Right atrium auricular region (tissue), 2 donors: ENCODE results near the gene MT1F. TPM values are rescaled to one million over a fixed set of nuclear protein-coding genes. Genes with fewer than 3 reads are reported as not detected.

Source experiments
- DNase-seq: peaks from one replicate; pipeline ENCODE4 v3.0.0-alpha.2; 2019; ENCODE audit warnings: low spot score
- H3K27ac ChIP-seq, 2 donors: fragments of 200-600 bp; sonication (generic); 1 replicate in 1 of 2; 2 replicates in 1 of 2; pipeline ENCODE4 v1.5.1; 2016 to 2019
- H3K27me3 ChIP-seq, 2 donors: fragments of 200-600 bp; sonication (generic); one replicate each; pipeline versions ENCODE4 v1.5.1 to v1.6.0; 2017 to 2019
- H3K36me3 ChIP-seq: fragments of 200-600 bp; sonication (generic); one replicate; pipeline ENCODE4 v1.5.1; 2016
- H3K4me1 ChIP-seq, 2 donors: fragments of 200-600 bp; sonication (generic); one replicate each; pipeline versions ENCODE4 v1.5.1 to v1.6.0; 2017 to 2019
- H3K4me3 ChIP-seq, 2 donors: fragments of 200-600 bp; sonication (generic); 1 replicate in 1 of 2; 2 replicates in 1 of 2; pipeline ENCODE4 v1.5.1; 2017 to 2019; ENCODE audit warnings: mild to moderate bottlenecking in 1 of 2, moderate library complexity in 1 of 2
- H3K9me3 ChIP-seq, 2 donors: fragments of 200-600 bp; sonication (generic); one replicate each; pipeline ENCODE4 v1.5.1; 2019
- CTCF ChIP-seq, 2 donors: fragments of 200-600 bp; sonication (generic); IDR thresholded peaks; one replicate each; pipeline ENCODE4 v1.5.1; 2019; ENCODE audit warnings: antibody characterized with exemption in 2 of 2
- total RNA-seq, 2 donors: library from RNA; depleted of rRNA; stranded (reverse); fragments of >200 nt; gene quantifications; one replicate each; pipeline ENCODE4 v1.1.0, GENCODE V29; 2016

MT1F gene
- total RNA-seq, 2 donors from 2014 or later, result 3.2 to 6.1 TPM

- Histone ChIP-seq H3K4me3 (no peak overlapping the region), H3K9me3 (no peaks in the 10 kb centered on the region), H3K4me1 (peaks cover 0 to 15% of the 10 kb centered on the region in 2 donors), H3K36me3 (peaks cover 4% of the 10 kb centered on the region), H3K27ac (no peak overlapping the region), H3K27me3 (no peaks in the 10 kb centered on the region)
- DNase-seq, result no peak
- TF ChIP-seq CTCF (IDR thresholded peaks at IDR 0.05), result no peak
Observed at GRCh38 chr16:56688762-56689161, 31.0 kb downstream of the MT1F start.

GRCh38 chr16:56689171-56689570 is 31.4 kb downstream of the MT1F start:
- no peak for TF ChIP-seq CTCF (IDR thresholded peaks at IDR 0.05)
- H3K27me3 ChIP-seq, result no peaks in the 10 kb centered on the region
- no peaks in the 10 kb centered on the region for H3K9me3 ChIP-seq

GRCh38 chr16:56690420-56691122 is 32.8 kb downstream of the MT1F start:
- no peak for DNase-seq
- TF ChIP-seq CTCF (IDR thresholded peaks at IDR 0.05), result no peak

More at GRCh38 chr16:56689171-56689570, 31.4 kb downstream of the MT1F start:
- H3K27ac ChIP-seq, result no peak overlapping the region
- peaks cover 0 to 12% of the 10 kb centered on the region in 2 donors for H3K4me1 ChIP-seq
- H3K36me3 ChIP-seq, result peaks cover 2% of the 10 kb centered on the region
- DNase-seq, result no peak
- no peak overlapping the region for H3K4me3 ChIP-seq

GRCh38 chr16:56691885-56692284 is 34.1 kb downstream of the MT1F start:
- H3K4me1 ChIP-seq, result no peaks in the 10 kb centered on the region
- no peaks in the 10 kb centered on the region for H3K9me3 ChIP-seq
- TF ChIP-seq CTCF (IDR thresholded peaks at IDR 0.05), result no peak
- H3K27ac ChIP-seq, result no peak overlapping the region
- no peaks in the 10 kb centered on the region for H3K36me3 ChIP-seq
- H3K4me3 ChIP-seq, result no peak overlapping the region
- H3K27me3 ChIP-seq, result no peaks in the 10 kb centered on the region
- DNase-seq, result no peak

More at GRCh38 chr16:56690420-56691122, 32.8 kb downstream of the MT1F start:
- no peak overlapping the region for H3K4me3 ChIP-seq
- H3K9me3 ChIP-seq, result no peaks in the 10 kb centered on the region
- H3K4me1 ChIP-seq, result no peaks in the 10 kb centered on the region
- H3K27me3 ChIP-seq, result no peaks in the 10 kb centered on the region
- no peak overlapping the region for H3K27ac ChIP-seq
- H3K36me3 ChIP-seq, result no peaks in the 10 kb centered on the region

- no peaks in the 10 kb centered on the region for H3K36me3 ChIP-seq
- DNase-seq, result no peak
- H3K27me3 ChIP-seq, result no peaks in the 10 kb centered on the region
- H3K9me3 ChIP-seq, result no peaks in the 10 kb centered on the region
- no peak overlapping the region for H3K27ac ChIP-seq
- TF ChIP-seq CTCF (IDR thresholded peaks at IDR 0.05), result no peak
- H3K4me3 ChIP-seq, result no peak overlapping the region
- no peaks in the 10 kb centered on the region for H3K4me1 ChIP-seq
Observed at GRCh38 chr16:56695246-56695645, 37.5 kb downstream of the MT1F start.
